Transverse colon (tissue), 4 donors: Measurements from ENCODE around the gene AIG1. TPM values are rescaled to one million over a fixed set of nuclear protein-coding genes. Genes with fewer than 3 reads are reported as not detected.

Experiments
- DNase-seq: peaks from one replicate; pipeline ENCODE4 v3.0.0-alpha.2; 2019
- H3K27ac ChIP-seq, 4 donors: fragments of 200-600 bp; sonication (generic); 2 replicates each; pipeline ENCODE4 v1.5.1; 2016 to 2018; ENCODE audit warnings: inconsistent platforms in 4 of 4
- H3K27me3 ChIP-seq: fragments of 200-600 bp; sonication (generic); 2 replicates; pipeline ENCODE4 v1.5.1; 2017; ENCODE audit warnings: inconsistent platforms
- H3K36me3 ChIP-seq, 4 donors: fragments of 200-600 bp; sonication (generic); 2 replicates each; pipeline ENCODE4 v1.5.1; 2017 to 2019; ENCODE audit warnings: inconsistent platforms in 4 of 4
- H3K4me1 ChIP-seq, 4 donors: fragments of 200-600 bp; sonication (generic); 2 replicates each; pipeline ENCODE4 v1.5.1; 2017 to 2020; ENCODE audit warnings: inconsistent platforms in 4 of 4
- H3K4me3 ChIP-seq, 4 donors: fragments of 200-600 bp; sonication (generic); 1 replicate in 1 of 4; 2 replicates in 3 of 4; pipeline versions ENCODE4 v1.5.1 to v1.6.1; 2017 to 2019; ENCODE audit warnings: inconsistent platforms in 4 of 4
- H3K9me3 ChIP-seq, 2 donors: fragments of 200-600 bp; sonication (generic); 2 replicates each; pipeline ENCODE4 v1.5.1; 2017 to 2019; ENCODE audit warnings: inconsistent platforms in 2 of 2
- CTCF ChIP-seq, 5 experiments: fragments of 200-600 bp in 3 of 5; fragments of 450-650 bp in 2 of 5; sonication (generic) in 3 of 5; IDR thresholded peaks; 1 replicate in 2 of 5; 2 replicates in 3 of 5; pipeline ENCODE4 v1.5.1; 2016 to 2017; ENCODE audit warnings: antibody characterized with exemption in 5 of 5, inconsistent platforms in 3 of 5, mild to moderate bottlenecking in 2 of 5, moderate library complexity in 1 of 5
- EP300 ChIP-seq: sonication (generic); formaldehyde crosslinking; IDR thresholded peaks from one replicate; pipeline ENCODE4 v1.6.1; 2017; ENCODE audit warnings: antibody characterized with exemption, low read depth
- POLR2A ChIP-seq: fragments of 450-650 bp; IDR thresholded peaks from one replicate; pipeline ENCODE4 v1.6.1; 2016; ENCODE audit warnings: antibody characterized with exemption, mild to moderate bottlenecking, moderate library complexity
- POLR2AphosphoS5 ChIP-seq, 3 donors: sonication (generic); formaldehyde crosslinking; IDR thresholded peaks; one replicate each; pipeline ENCODE4 v1.6.1; 2016; ENCODE audit warnings: antibody characterized with exemption in 3 of 3
- WGBS, 2 donors: methylation state at CpG; one replicate each; pipeline ENCODE4 v1.1.5; 2018; ENCODE audit warnings: low coverage in 1 of 2; 5-methylcytosine and 5-hydroxymethylcytosine counted together
- in situ Hi-C, 4 donors: fragments of 200-750 bp; cut with MboI; loops; one replicate each; pipeline versions ENCODE4 v1.15.0 to v1.15.1; 2017; ENCODE audit warnings: low sequenced_read_pairs in 3 of 4, low pct_ligation_motif_present in 1 of 4, low pct_unique_long_range_greater_than_20kb in 1 of 4
- intact Hi-C: fragments of 100-400 bp; cut with DNase I; formaldehyde crosslinking; loops from one replicate; pipeline ENCODE4 v1.15.1; 2023; ENCODE audit warnings: low total_unique reads
- total RNA-seq, 4 donors: library from RNA; depleted of rRNA; stranded (reverse); fragments of >200 nt; gene quantifications; one replicate each; pipeline ENCODE4 v1.1.0, GENCODE V29; 2016

AIG1 gene
- total RNA-seq, 4 donors from 2014 or later: 16.5 to 38.2 (median 21.6) TPM

GRCh38 chr6:143160439-143161220 lies 99.9 kb downstream of the AIG1 start:
- Histone ChIP-seq H3K36me3 (no peaks in the 10 kb centered on the region), H3K4me1 (no peaks in the 10 kb centered on the region), H3K4me3 (no peak overlapping the region), H3K9me3 (no peaks in the 10 kb centered on the region), H3K27ac (no peak overlapping the region), H3K27me3 (no peaks in the 10 kb centered on the region)
- intact Hi-C loops (no loop called here), in situ Hi-C loops (no loop called here)
- no peak for DNase-seq
- WGBS, 2 donors: 100% methylated on average over 1 of the region's 1 CpG; no CpG with 5 or more reads in 1 of the 2 donors
- TF ChIP-seq EP300 (no peak), POLR2A (no peak), POLR2AphosphoS5 (IDR thresholded peaks at IDR 0.05) (no peak), CTCF (IDR thresholded peaks at IDR 0.05) (no peak)

- in situ Hi-C loops: no loop called here
- TF ChIP-seq CTCF (IDR thresholded peaks at IDR 0.05) (no peak), EP300 (no peak), POLR2A (no peak), POLR2AphosphoS5 (IDR thresholded peaks at IDR 0.05) (no peak)
- no peaks in the 10 kb centered on the region for H3K36me3 ChIP-seq
- WGBS, 2 donors: 0 to 80% methylated on average over 1 of the region's 1 CpG
- H3K27me3 ChIP-seq: no peaks in the 10 kb centered on the region
- H3K4me1 ChIP-seq: no peaks in the 10 kb centered on the region
- no peaks in the 10 kb centered on the region for H3K9me3 ChIP-seq
- no peak for DNase-seq
- H3K27ac ChIP-seq: no peak overlapping the region
- intact Hi-C loops: no loop called here
- H3K4me3 ChIP-seq: no peak overlapping the region
Measured at GRCh38 chr6:143163621-143164020, 102.9 kb downstream of the AIG1 start.

- intact Hi-C loops: no loop called here
- Histone ChIP-seq H3K36me3 (no peaks in the 10 kb centered on the region), H3K4me3 (no peak overlapping the region), H3K27ac (no peak overlapping the region), H3K27me3 (no peaks in the 10 kb centered on the region), H3K4me1 (no peaks in the 10 kb centered on the region), H3K9me3 (no peaks in the 10 kb centered on the region)
- no peak for TF ChIP-seq CTCF (IDR thresholded peaks at IDR 0.05)
- TF ChIP-seq POLR2AphosphoS5 (IDR thresholded peaks at IDR 0.05): no peak
- no peak for TF ChIP-seq POLR2A
- no peak for TF ChIP-seq EP300
- WGBS, 2 donors: 90 to 95% methylated on average over 2 to 5 of the region's 5 CpGs
- no peak for DNase-seq
- in situ Hi-C loops: no loop called here
Measured at GRCh38 chr6:143164565-143165105, 103.9 kb downstream of the AIG1 start.

GRCh38 chr6:143165315-143165855 lies 104.7 kb downstream of the AIG1 start:
- in situ Hi-C loops: no loop called here
- no peaks in the 10 kb centered on the region for H3K27me3 ChIP-seq
- H3K36me3 ChIP-seq: no peaks in the 10 kb centered on the region
- no peak for DNase-seq
- no peak overlapping the region for H3K27ac ChIP-seq
- 93 to 98% methylated on average over 4 to 6 of the region's 6 CpGs for WGBS, 2 donors
- H3K4me1 ChIP-seq: no peaks in the 10 kb centered on the region
- H3K4me3 ChIP-seq: no peak overlapping the region
- intact Hi-C loops: no loop called here
- TF ChIP-seq EP300 (no peak), POLR2AphosphoS5 (IDR thresholded peaks at IDR 0.05) (no peak), POLR2A (no peak), CTCF (IDR thresholded peaks at IDR 0.05) (no peak)
- H3K9me3 ChIP-seq: no peaks in the 10 kb centered on the region
